Gastroesophageal sphincter (tissue), 3 donors: Measurements from ENCODE around the gene AFAP1.

Experiments
- EP300 ChIP-seq: sonication (generic); formaldehyde crosslinking; IDR thresholded peaks from one replicate; pipeline ENCODE4 v1.6.1; 2017; ENCODE audit warnings: antibody characterized with exemption, mild to moderate bottlenecking
- POLR2A ChIP-seq, 2 donors: fragments of 450-650 bp; IDR thresholded peaks; one replicate each; pipeline ENCODE4 v1.6.1; 2017; ENCODE audit warnings: antibody characterized with exemption in 2 of 2, mild to moderate bottlenecking in 2 of 2, moderate library complexity in 1 of 2
- POLR2AphosphoS5 ChIP-seq: sonication (generic); formaldehyde crosslinking; IDR thresholded peaks from one replicate; pipeline ENCODE4 v1.6.1; 2017; ENCODE audit warnings: antibody characterized with exemption
- TF ChIP-seq, protein P1 (sequence below), 4 experiments: fragments of 200-600 bp in 2 of 4; fragments of 450-650 bp in 2 of 4; sonication (generic) in 1 of 4; IDR thresholded peaks; one replicate each; pipeline ENCODE4 v1.5.1; 2017 to 2019; ENCODE audit warnings: antibody characterized with exemption in 4 of 4, mild to moderate bottlenecking in 2 of 4, moderate library complexity in 2 of 4

- TF ChIP-seq, protein P1, sequence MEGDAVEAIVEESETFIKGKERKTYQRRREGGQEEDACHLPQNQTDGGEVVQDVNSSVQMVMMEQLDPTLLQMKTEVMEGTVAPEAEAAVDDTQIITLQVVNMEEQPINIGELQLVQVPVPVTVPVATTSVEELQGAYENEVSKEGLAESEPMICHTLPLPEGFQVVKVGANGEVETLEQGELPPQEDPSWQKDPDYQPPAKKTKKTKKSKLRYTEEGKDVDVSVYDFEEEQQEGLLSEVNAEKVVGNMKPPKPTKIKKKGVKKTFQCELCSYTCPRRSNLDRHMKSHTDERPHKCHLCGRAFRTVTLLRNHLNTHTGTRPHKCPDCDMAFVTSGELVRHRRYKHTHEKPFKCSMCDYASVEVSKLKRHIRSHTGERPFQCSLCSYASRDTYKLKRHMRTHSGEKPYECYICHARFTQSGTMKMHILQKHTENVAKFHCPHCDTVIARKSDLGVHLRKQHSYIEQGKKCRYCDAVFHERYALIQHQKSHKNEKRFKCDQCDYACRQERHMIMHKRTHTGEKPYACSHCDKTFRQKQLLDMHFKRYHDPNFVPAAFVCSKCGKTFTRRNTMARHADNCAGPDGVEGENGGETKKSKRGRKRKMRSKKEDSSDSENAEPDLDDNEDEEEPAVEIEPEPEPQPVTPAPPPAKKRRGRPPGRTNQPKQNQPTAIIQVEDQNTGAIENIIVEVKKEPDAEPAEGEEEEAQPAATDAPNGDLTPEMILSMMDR (IDR thresholded peaks at IDR 0.05) = no peak
- no peak for TF ChIP-seq POLR2A (IDR thresholded peaks at IDR 0.05)
- no peak for TF ChIP-seq EP300
- TF ChIP-seq POLR2AphosphoS5 = no peak
Measured at GRCh38 chr4:7742807-7743280, 196.8 kb downstream of the AFAP1 start.
